ENCODE data around the gene CYTH1. TPM values are rescaled to one million over a fixed set of nuclear protein-coding genes. Genes with fewer than 3 reads are reported as not detected.

CYTH1 gene
- polyA plus RNA-seq, 1 of the 3 experiments (the other 2 are of a cell fraction) = 23.8 TPM

GRCh38 chr17:78802008-78802407, 19.9 kb upstream of the CYTH1 start:
- Histone ChIP-seq H3K9ac (no peak overlapping the region), H3K4me1 (ENCODE audit: control insufficient read depth in 1 of 2, insufficient read depth in 2 of 2, low read depth in 1 of 2, low read length in 1 of 2) (no peaks in the 10 kb centered on the region), H3K4me2 (no peak overlapping the region), H3K36me3 (replicated peaks in 1 of 2; ENCODE audit: control insufficient read depth in 1 of 2, insufficient read depth in 2 of 2, low read length in 1 of 2) (peaks cover 65 to 75% of the 10 kb centered on the region in 2 experiments), H4K20me1 (ENCODE audit: insufficient read depth) (peaks cover 13% of the 10 kb centered on the region), H3K27ac (ENCODE audit: low read depth in 2 of 2, low read length in 1 of 2) (no peak overlapping the region), H3F3A (replicated peaks; ENCODE audit: insufficient read depth) (peaks cover 2% of the 10 kb centered on the region), H3K27me3 (ENCODE audit: insufficient read depth) (no peaks in the 10 kb centered on the region), H3K9me3 (no peaks in the 10 kb centered on the region), H3K9me2 (no peaks in the 10 kb centered on the region), H2AFZ (ENCODE audit: low read depth) (no peak overlapping the region), H3K4me3 (ENCODE audit: low read depth in 2 of 2, low read length in 1 of 2) (no peak overlapping the region), H3K79me2 (ENCODE audit: insufficient read depth) (peaks cover 46% of the 10 kb centered on the region; the same call in 1 of the 2 replicates)
- ChIA-PET POLR2A (no interaction called here), CTCF (interaction anchor here (0.8 to 1.8 kb wide), 6 partner anchors 10 to 305 kb away, joined by 3 to 10 read pairs (median 3); no protein-coding TSS in a partner anchor)
- TF ChIP-seq RFX5 (IDR thresholded peaks at IDR 0.05; ENCODE audit: low read length) (no peak), EZH2phosphoT487 (IDR thresholded peaks at IDR 0.05; ENCODE audit: borderline replicate concordance, low read depth) (no peak), NRF1 (IDR thresholded peaks at IDR 0.05; ENCODE audit: low read depth, low read length) (no peak), ZBTB33 (IDR thresholded peaks at IDR 0.05; ENCODE audit: borderline replicate concordance, low read depth) (no peak), PBX3 (IDR thresholded peaks at IDR 0.05) (no peak), TCF12 (IDR thresholded peaks at IDR 0.05) (no peak), IRF3 (IDR thresholded peaks at IDR 0.05; ENCODE audit: low read depth, low read length) (no peak), TEAD4 (IDR thresholded peaks at IDR 0.05; ENCODE audit: borderline replicate concordance, insufficient read depth) (no peak), YY1 (IDR thresholded peaks at IDR 0.05; ENCODE audit: low read depth) (no peak), MAX (IDR thresholded peaks at IDR 0.05; ENCODE audit: low read depth) (no peak), POLR2AphosphoS5 (IDR thresholded peaks at IDR 0.05; ENCODE audit: low read depth, low read length) (no peak), CTCF (IDR thresholded peaks at IDR 0.05) (no peak), NFIC (IDR thresholded peaks at IDR 0.05; ENCODE audit: borderline replicate concordance) (no peak), RXRA (IDR thresholded peaks at IDR 0.05; ENCODE audit: borderline replicate concordance, low read depth) (no peak), SIN3A (IDR thresholded peaks at IDR 0.05; ENCODE audit: borderline replicate concordance, low read depth, low read length) (no peak), TAF1 (IDR thresholded peaks at IDR 0.05; ENCODE audit: borderline replicate concordance, low read depth, low read length) (no peak), FOXJ3 (CRISPR knock-in tag; IDR thresholded peaks at IDR 0.05) (no peak), RAD21 (IDR thresholded peaks at IDR 0.05; ENCODE audit: low read length) (no peak), SMC3 (IDR thresholded peaks at IDR 0.05; ENCODE audit: low read depth, low read length) (no peak)
- DNase-seq = no peak
- 93% methylated on average over 28 of the region's 30 CpGs for WGBS (ENCODE audit: low lambda C conversion rate)
